ENCODE data around the gene OTUD3. TPM values are rescaled to one million over a fixed set of nuclear protein-coding genes. Genes with fewer than 3 reads are reported as not detected.

The OTUD3 gene
- total and polyA plus RNA-seq, 2 of the 13 experiments (the other 11 are each of a cell fraction or from before 2014, with no cell fraction given) = 5.2 to 7.5 TPM

- DNase-seq (ENCODE audit: low spot score) (no peak), FAIRE-seq (no peak), ATAC-seq (no peak)
- Histone ChIP-seq H3K27me3 (ENCODE audit: control insufficient read depth in 1 of 2, insufficient read depth in 2 of 2, low read length in 2 of 2) (peaks cover 1 to 7% of the 10 kb centered on the region in 2 experiments; a peak in 3 of 5 replicates), H3K36me3 (replicated peaks in 1 of 2; ENCODE audit: control insufficient read depth in 1 of 2, insufficient read depth in 2 of 2, low read length in 2 of 2) (no peaks in the 10 kb centered on the region), H3K79me2 (ENCODE audit: insufficient read depth, low read length) (no peaks in the 10 kb centered on the region), H2AFZ (ENCODE audit: low read length) (no peak overlapping the region), H3K27ac (ENCODE audit: extremely low read length, insufficient read depth, low read length) (no peak overlapping the region), H3K9me3 (ENCODE audit: low read length) (no peaks in the 10 kb centered on the region), H3K4me1 (ENCODE audit: insufficient read depth, low read length) (peaks cover 10% of the 10 kb centered on the region), H4K20me1 (ENCODE audit: insufficient read depth, low read length) (no peaks in the 10 kb centered on the region), H3K9ac (ENCODE audit: insufficient read depth, low read depth, low read length) (no peak overlapping the region), H3K4me2 (ENCODE audit: low read depth, low read length) (no peak overlapping the region), H3K4me3 (replicated peaks in 1 of 3; ENCODE audit: insufficient read depth in 1 of 3, low read depth in 2 of 3, low read length in 3 of 3) (no peak overlapping the region)
- no TSS peak for BruUV-seq (replicated peaks)
- WGBS (ENCODE audit: low lambda C conversion rate) = 17% methylated on average over 7 of the region's 7 CpGs
- POLR2A ChIA-PET = no interaction called here
- CTCF ChIA-PET (ENCODE audit: low intra/inter-chr PET ratio, low total read pairs) = no interaction called here
- TF ChIP-seq HMG20B (CRISPR knock-in tag; conservative IDR thresholded peaks at IDR 0.05) (no peak), PRDM4 (CRISPR knock-in tag; IDR thresholded peaks at IDR 0.05; ENCODE audit: borderline replicate concordance) (no peak)
- in situ Hi-C loops (cut with HindIII; ENCODE audit: extremely low pct_ligation_motif_present, low pct_unique_long_range_greater_than_20kb) = no loop called here
- intact Hi-C loops (cut with micrococcal nuclease; ENCODE audit: unreplicated experiment) = no loop called here
These were observed 32.0 kb upstream of the OTUD3 start for GRCh38 chr1:19850214-19850613.

- H2AFZ ChIP-seq (ENCODE audit: low read length) = no peak overlapping the region
- ChIA-PET CTCF (ENCODE audit: low intra/inter-chr PET ratio, low total read pairs) (no interaction called here), POLR2A (no interaction called here)
- in situ Hi-C loops (cut with HindIII; ENCODE audit: extremely low pct_ligation_motif_present, low pct_unique_long_range_greater_than_20kb) = no loop called here
- H3K27ac ChIP-seq (ENCODE audit: extremely low read length, insufficient read depth, low read length) = no peak overlapping the region
- FAIRE-seq = no peak
- no peak overlapping the region for H3K9ac ChIP-seq (ENCODE audit: insufficient read depth, low read depth, low read length)
- H3K9me3 ChIP-seq (ENCODE audit: low read length) = no peaks in the 10 kb centered on the region
- H3K36me3 ChIP-seq (replicated peaks in 1 of 2; ENCODE audit: control insufficient read depth in 1 of 2, insufficient read depth in 2 of 2, low read length in 2 of 2) = no peaks in the 10 kb centered on the region
- DNase-seq (ENCODE audit: low spot score) = no peak
- no TSS peak for BruUV-seq (replicated peaks)
- intact Hi-C loops (cut with micrococcal nuclease; ENCODE audit: unreplicated experiment) = no loop called here
- no peak overlapping the region for H3K4me2 ChIP-seq (ENCODE audit: low read depth, low read length)
- WGBS (ENCODE audit: low lambda C conversion rate) = 90% methylated on average over 1 of the region's 1 CpG
- no peak for ATAC-seq
- H3K4me1 ChIP-seq (ENCODE audit: insufficient read depth, low read length) = peaks cover 10% of the 10 kb centered on the region
- no peaks in the 10 kb centered on the region for H3K79me2 ChIP-seq (ENCODE audit: insufficient read depth, low read length)
- no peaks in the 10 kb centered on the region for H4K20me1 ChIP-seq (ENCODE audit: insufficient read depth, low read length)
- peaks cover 0 to 6% of the 10 kb centered on the region in 2 experiments; a peak in 1 of 5 replicates for H3K27me3 ChIP-seq (ENCODE audit: control insufficient read depth in 1 of 2, insufficient read depth in 2 of 2, low read length in 2 of 2)
- H3K4me3 ChIP-seq (replicated peaks in 1 of 3; ENCODE audit: insufficient read depth in 1 of 3, low read depth in 2 of 3, low read length in 3 of 3) = no peak overlapping the region
- no peak for TF ChIP-seq ZFYVE20 (CRISPR knock-in tag; IDR thresholded peaks at IDR 0.05; ENCODE audit: borderline replicate concordance, low read depth)
- no peak for TF ChIP-seq ZBTB2 (CRISPR knock-in tag; IDR thresholded peaks at IDR 0.05; ENCODE audit: low read depth)
- TF ChIP-seq BRCA1 (CRISPR knock-in tag; IDR thresholded peaks at IDR 0.05) = no peak
- no peak for TF ChIP-seq ATF2 (CRISPR knock-in tag; IDR thresholded peaks at IDR 0.05)
- no peak for TF ChIP-seq HNF1B (CRISPR knock-in tag; IDR thresholded peaks at IDR 0.05)
- no peak for TF ChIP-seq KDM2A (CRISPR knock-in tag; IDR thresholded peaks at IDR 0.05; ENCODE audit: borderline replicate concordance, low read depth)
- no peak for TF ChIP-seq SMARCC2 (IDR thresholded peaks at IDR 0.05)
- TF ChIP-seq TP53 (CRISPR knock-in tag; conservative IDR thresholded peaks at IDR 0.05) = no peak
- no peak for TF ChIP-seq DR1 (CRISPR knock-in tag; IDR thresholded peaks at IDR 0.05)
These were observed 30.2 kb upstream of the OTUD3 start for GRCh38 chr1:19852036-19852435.
